Spleen (tissue), 11 donors: ENCODE data around the gene CNTNAP5. TPM values are rescaled to one million over a fixed set of nuclear protein-coding genes. Genes with fewer than 3 reads are reported as not detected.

Experiments used
- DNase-seq: peaks from one replicate; pipeline ENCODE4 v3.0.0-alpha.2; 2020
- H3K27ac ChIP-seq, 8 donors: fragments of 200-600 bp; sonication (generic) in 7 of 8; 1 replicate in 4 of 8; 2 replicates in 4 of 8; pipeline versions ENCODE4 v1.5.0 to v1.8.0; 2016 to 2021; ENCODE audit warnings: inconsistent platforms in 4 of 8, mild to moderate bottlenecking in 4 of 8, moderate library complexity in 1 of 8
- H3K27me3 ChIP-seq, 7 donors: fragments of 200-600 bp; sonication (generic) in 6 of 7; replicated peaks in 1 of 7; 1 replicate in 4 of 7; 2 replicates in 3 of 7; pipeline versions ENCODE4 v1.5.0 to v1.8.0; 2016 to 2021; ENCODE audit warnings: inconsistent platforms in 3 of 7, mild to moderate bottlenecking in 1 of 7
- H3K36me3 ChIP-seq, 6 donors: fragments of 200-600 bp; sonication (generic) in 5 of 6; 1 replicate in 4 of 6; 2 replicates in 2 of 6; pipeline versions ENCODE4 v1.5.0 to v1.8.0; 2016 to 2021; ENCODE audit warnings: inconsistent platforms in 2 of 6
- H3K4me1 ChIP-seq, 6 donors: fragments of 200-600 bp; sonication (generic) in 5 of 6; 1 replicate in 3 of 6; 2 replicates in 3 of 6; pipeline versions ENCODE4 v1.5.0 to v1.8.0; 2016 to 2021; ENCODE audit warnings: inconsistent platforms in 3 of 6
- H3K4me3 ChIP-seq, 8 donors: fragments of 200-600 bp; sonication (generic) in 7 of 8; 1 replicate in 4 of 8; 2 replicates in 4 of 8; pipeline versions ENCODE4 v1.5.0 to v1.8.0; 2016 to 2021; ENCODE audit warnings: inconsistent platforms in 4 of 8, mild to moderate bottlenecking in 4 of 8, moderate library complexity in 2 of 8
- H3K9me3 ChIP-seq, 8 donors: fragments of 200-600 bp; sonication (generic) in 7 of 8; 1 replicate in 4 of 8; 2 replicates in 4 of 8; pipeline versions ENCODE4 v1.5.0 to v1.8.0; 2016 to 2021; ENCODE audit warnings: inconsistent platforms in 4 of 8
- POLR2A ChIP-seq, 3 donors: fragments of 450-650 bp; IDR thresholded peaks; one replicate each; pipeline ENCODE4 v1.5.1; 2017; ENCODE audit warnings: antibody characterized with exemption in 3 of 3, mild to moderate bottlenecking in 1 of 3
- POLR2AphosphoS5 ChIP-seq, 3 donors: sonication (generic); formaldehyde crosslinking; IDR thresholded peaks; one replicate each; pipeline ENCODE4 v1.5.1; 2017; ENCODE audit warnings: antibody characterized with exemption in 3 of 3
- WGBS, 5 donors: extraction: QIAGEN DNeasy Blood & Tissue Kit in 3 of 5; methylation state at CpG; one replicate each; pipeline versions ENCODE4 v1.1.5 to v1.1.7; 2013 to 2018; 5-methylcytosine and 5-hydroxymethylcytosine counted together
- intact Hi-C: fragments of 100-400 bp; cut with DNase I; formaldehyde crosslinking; loops from one replicate; pipeline ENCODE4 v1.15.0; 2023; ENCODE audit warnings: low total_unique reads
- polyA plus RNA-seq, 3 donors: library from polyadenylated mRNA; stranded (reverse); fragments of 200-250 nt; gene quantifications; one replicate each; pipeline ENCODE4 v1.2.1, GENCODE V29; 2013
- total RNA-seq, 7 donors: library from RNA; depleted of rRNA in 3 of 7; stranded (reverse); fragments of >200 nt in 3 of 7; fragmentation: NEBNext Ultra II Directional in 4 of 7; extraction: Animal tissue kit (Norgen Biotek cat#: 25700) in 4 of 7; gene quantifications; one replicate each; pipeline versions ENCODE4 v1.1.0 to v1.2.1, GENCODE V29; 2016 to 2021
- TF ChIP-seq, protein P1 (sequence below), 11 experiments: fragments of 200-600 bp in 7 of 11; fragments of 450-650 bp in 4 of 11; sonication (generic) in 4 of 11; IDR thresholded peaks in 8 of 11; conservative IDR thresholded peaks in 3 of 11; 1 replicate in 7 of 11; 2 replicates in 4 of 11; pipeline versions ENCODE4 v1.4.0 to v1.8.0; 2016 to 2021; ENCODE audit warnings: antibody characterized with exemption in 11 of 11, inconsistent platforms in 4 of 11, mild to moderate bottlenecking in 1 of 11
- donor health status: healthy with polysubstance abuse.
- donor health status: DM: no; HTN: no; CAD: no; lungs with moderate emphysema.
- donor health status: DM: no; HTN: no; CAD: no.
- donor health status: Bipolar disorder and iron deficiency.
- donor health status: healthy.
- donor health status: DM: no; HTN: no; CAD: no.
- donor health status: DM: yes; HTN: yes; CAD: no.

The CNTNAP5 gene
- total and polyA plus RNA-seq, 10 donors = 0.18 TPM; not detected in 9

DNA sequence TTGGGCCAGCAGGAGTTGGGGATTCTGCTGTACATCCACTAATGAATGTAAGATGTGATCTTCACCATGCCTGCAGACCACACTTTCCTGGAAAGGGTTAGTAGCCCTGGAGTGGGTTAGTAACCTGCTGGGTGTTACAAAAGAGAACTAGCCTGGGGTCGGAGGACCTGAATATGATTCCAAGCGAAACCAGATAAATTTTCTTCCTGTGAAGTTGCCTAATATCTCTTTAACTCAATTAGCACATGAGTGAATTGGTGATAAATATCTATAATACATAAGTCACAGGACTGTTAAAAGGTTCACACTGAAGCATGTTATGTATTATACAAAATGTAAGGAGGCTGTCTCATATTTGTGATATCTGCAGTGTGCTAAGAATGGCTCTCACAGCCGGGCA is 291.0 kb downstream of the CNTNAP5 start:
- Histone ChIP-seq H3K9me3 (peaks cover 0 to 10% (median 0%) of the 10 kb centered on the region in 8 donors), H3K27ac (no peak overlapping the region), H3K27me3 (no peaks in the 10 kb centered on the region), H3K36me3 (no peaks in the 10 kb centered on the region), H3K4me3 (no peak overlapping the region), H3K4me1 (no peaks in the 10 kb centered on the region)
- 75 to 91% (median 87%) methylated on average over 3 of the region's 3 CpGs for WGBS, 5 donors
- intact Hi-C loops = no loop called here
- no peak for DNase-seq
- TF ChIP-seq, protein P1, sequence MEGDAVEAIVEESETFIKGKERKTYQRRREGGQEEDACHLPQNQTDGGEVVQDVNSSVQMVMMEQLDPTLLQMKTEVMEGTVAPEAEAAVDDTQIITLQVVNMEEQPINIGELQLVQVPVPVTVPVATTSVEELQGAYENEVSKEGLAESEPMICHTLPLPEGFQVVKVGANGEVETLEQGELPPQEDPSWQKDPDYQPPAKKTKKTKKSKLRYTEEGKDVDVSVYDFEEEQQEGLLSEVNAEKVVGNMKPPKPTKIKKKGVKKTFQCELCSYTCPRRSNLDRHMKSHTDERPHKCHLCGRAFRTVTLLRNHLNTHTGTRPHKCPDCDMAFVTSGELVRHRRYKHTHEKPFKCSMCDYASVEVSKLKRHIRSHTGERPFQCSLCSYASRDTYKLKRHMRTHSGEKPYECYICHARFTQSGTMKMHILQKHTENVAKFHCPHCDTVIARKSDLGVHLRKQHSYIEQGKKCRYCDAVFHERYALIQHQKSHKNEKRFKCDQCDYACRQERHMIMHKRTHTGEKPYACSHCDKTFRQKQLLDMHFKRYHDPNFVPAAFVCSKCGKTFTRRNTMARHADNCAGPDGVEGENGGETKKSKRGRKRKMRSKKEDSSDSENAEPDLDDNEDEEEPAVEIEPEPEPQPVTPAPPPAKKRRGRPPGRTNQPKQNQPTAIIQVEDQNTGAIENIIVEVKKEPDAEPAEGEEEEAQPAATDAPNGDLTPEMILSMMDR (IDR thresholded peaks at IDR 0.05 in 8 of 11, conservative IDR thresholded peaks at IDR 0.05 in 3 of 11) = no peak
- TF ChIP-seq POLR2AphosphoS5 (IDR thresholded peaks at IDR 0.05) (no peak), POLR2A (IDR thresholded peaks at IDR 0.05) (no peak)

DNA sequence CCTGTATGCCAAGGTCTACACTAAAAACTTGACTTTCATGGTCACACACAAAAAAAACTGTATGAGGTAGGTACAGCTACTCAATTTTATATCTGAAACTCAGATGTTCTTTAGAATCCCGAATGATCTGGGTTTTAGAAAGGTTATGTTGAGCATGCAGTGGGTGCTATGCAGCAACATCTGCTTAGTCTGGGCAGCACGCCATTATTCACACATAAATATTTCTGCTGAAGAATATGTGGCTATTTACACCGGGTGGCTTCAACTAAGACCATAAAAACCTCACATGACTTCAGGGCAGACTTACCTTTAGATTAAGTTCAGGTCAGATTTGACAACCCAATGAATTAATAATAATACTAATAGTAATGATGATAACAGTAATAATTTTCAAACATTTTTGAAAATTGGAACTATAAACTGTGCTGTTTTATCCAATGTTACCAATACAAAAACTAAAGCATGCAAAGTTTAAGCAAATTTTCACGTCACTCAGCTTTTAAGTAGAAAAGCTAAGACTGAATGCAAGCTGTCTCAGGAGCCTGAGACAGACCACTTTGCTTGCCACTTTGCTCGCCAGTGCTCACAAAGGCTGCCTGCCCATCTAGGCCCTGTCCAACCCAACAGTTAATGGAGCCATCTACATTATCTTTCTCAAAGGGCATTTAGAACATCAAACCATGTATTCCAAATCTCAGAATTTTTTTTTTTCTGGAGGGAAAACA is 292.0 kb downstream of the CNTNAP5 start:
- Histone ChIP-seq H3K36me3 (no peaks in the 10 kb centered on the region), H3K4me1 (no peaks in the 10 kb centered on the region), H3K4me3 (no peak overlapping the region), H3K9me3 (peaks cover 0 to under 1% (median 0%) of the 10 kb centered on the region in 8 donors), H3K27me3 (no peaks in the 10 kb centered on the region), H3K27ac (no peak overlapping the region)
- 70 to 87% (median 81%) methylated on average over 5 of the region's 5 CpGs for WGBS, 5 donors
- no peak for DNase-seq
- TF ChIP-seq POLR2A (IDR thresholded peaks at IDR 0.05) (no peak), POLR2AphosphoS5 (IDR thresholded peaks at IDR 0.05) (no peak)
- TF ChIP-seq, protein P1 (IDR thresholded peaks at IDR 0.05 in 8 of 11, conservative IDR thresholded peaks at IDR 0.05 in 3 of 11) = no peak
- intact Hi-C loops = no loop called here

DNA sequence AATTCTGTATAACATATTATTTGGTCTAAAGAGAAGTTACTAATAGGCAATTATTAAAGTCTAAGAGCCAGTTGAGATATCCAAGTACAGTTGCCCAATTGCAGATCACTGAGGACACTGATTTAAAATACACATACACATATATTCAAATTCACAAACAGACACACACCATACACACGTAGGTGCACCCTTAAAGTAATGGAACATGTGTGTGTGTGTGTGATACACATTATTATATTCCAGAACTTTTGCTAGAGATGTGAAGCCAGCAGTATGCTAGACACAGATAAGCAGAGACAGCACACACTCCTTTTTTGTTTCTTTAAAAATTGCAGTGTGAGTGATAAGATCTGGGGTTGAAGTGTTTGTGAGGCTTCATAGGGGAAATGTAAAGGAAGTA is 292.5 kb downstream of the CNTNAP5 start:
- Histone ChIP-seq H3K9me3 (no peaks in the 10 kb centered on the region), H3K27me3 (no peaks in the 10 kb centered on the region), H3K4me1 (no peaks in the 10 kb centered on the region), H3K27ac (no peak overlapping the region), H3K36me3 (no peaks in the 10 kb centered on the region), H3K4me3 (no peak overlapping the region)
- no peak for DNase-seq
- WGBS, 5 donors = 53 to 78% (median 60%) methylated on average over 1 of the region's 1 CpG
- TF ChIP-seq, protein P1 (IDR thresholded peaks at IDR 0.05 in 8 of 11, conservative IDR thresholded peaks at IDR 0.05 in 3 of 11) = no peak
- no peak for TF ChIP-seq POLR2A (IDR thresholded peaks at IDR 0.05)
- no peak for TF ChIP-seq POLR2AphosphoS5 (IDR thresholded peaks at IDR 0.05)
- intact Hi-C loops = no loop called here

GRCh38 chr2:124318913-124319312 is 293.8 kb downstream of the CNTNAP5 start:
- Histone ChIP-seq H3K4me1 (no peaks in the 10 kb centered on the region), H3K36me3 (no peaks in the 10 kb centered on the region), H3K4me3 (no peak overlapping the region), H3K27me3 (no peaks in the 10 kb centered on the region), H3K9me3 (no peaks in the 10 kb centered on the region), H3K27ac (no peak overlapping the region)
- DNase-seq = no peak
- 66 to 80% (median 70%) methylated on average over 2 of the region's 2 CpGs for WGBS, 5 donors
- intact Hi-C loops = no loop called here
- TF ChIP-seq POLR2A (IDR thresholded peaks at IDR 0.05) (no peak), POLR2AphosphoS5 (IDR thresholded peaks at IDR 0.05) (no peak)
- TF ChIP-seq, protein P1 (IDR thresholded peaks at IDR 0.05 in 8 of 11, conservative IDR thresholded peaks at IDR 0.05 in 3 of 11) = no peak
